ENCODE results near the gene SNHG17. TPM values are rescaled to one million over a fixed set of nuclear protein-coding genes. Genes with fewer than 3 reads are reported as not detected.
"Not testable (repeated sequence)": the region's sequence is repeated elsewhere in the genome, so short reads cannot be mapped to it uniquely, and the experiment has no call there.

The SNHG17 gene
- total and polyA plus RNA-seq, 4 donors: 10.2 to 32.3 (median 19.8) TPM

DNA sequence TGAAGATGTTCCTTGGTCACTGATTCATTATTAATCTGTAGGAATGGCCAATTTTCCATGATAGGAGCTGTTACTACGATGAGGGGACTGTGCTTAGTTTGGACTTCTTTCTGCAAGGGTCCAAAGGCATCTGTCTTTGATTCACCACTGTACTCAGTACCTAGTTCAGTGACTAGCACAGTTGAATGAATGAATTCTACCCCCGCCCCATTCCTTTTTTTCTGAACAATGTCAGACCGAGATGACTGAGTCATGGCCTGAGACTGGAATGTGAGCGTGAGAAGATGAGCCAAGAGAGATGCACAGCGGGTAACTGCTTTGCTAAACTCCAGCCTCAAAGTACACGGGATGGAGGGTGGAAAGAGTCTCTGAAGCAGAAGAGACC, 419 bp upstream of the SNHG17 start:
- peaks cover 16% of the 10 kb centered on the region for H3K4me1 ChIP-seq (ENCODE audit: control insufficient read depth, insufficient read depth, low read length)
- H3K27ac ChIP-seq (ENCODE audit: low read depth, low read length): no peak overlapping the region
- H3K9me3 ChIP-seq (ENCODE audit: control insufficient read depth, insufficient read depth, low read length): no peaks in the 10 kb centered on the region
- H3K27me3 ChIP-seq (ENCODE audit: control insufficient read depth, insufficient read depth, low read length): no peaks in the 10 kb centered on the region
- no peak overlapping the region for H3K4me3 ChIP-seq (ENCODE audit: low read depth, low read length)
- H3K36me3 ChIP-seq (ENCODE audit: control insufficient read depth, insufficient read depth, low read length): peaks cover 38% of the 10 kb centered on the region
- 80% methylated on average over 2 of the region's 6 CpGs for WGBS (ENCODE audit: insufficient coverage)
- DNase-seq (ENCODE audit: low read depth in 4 of 6, low spot score in 6 of 6): no peak

DNA sequence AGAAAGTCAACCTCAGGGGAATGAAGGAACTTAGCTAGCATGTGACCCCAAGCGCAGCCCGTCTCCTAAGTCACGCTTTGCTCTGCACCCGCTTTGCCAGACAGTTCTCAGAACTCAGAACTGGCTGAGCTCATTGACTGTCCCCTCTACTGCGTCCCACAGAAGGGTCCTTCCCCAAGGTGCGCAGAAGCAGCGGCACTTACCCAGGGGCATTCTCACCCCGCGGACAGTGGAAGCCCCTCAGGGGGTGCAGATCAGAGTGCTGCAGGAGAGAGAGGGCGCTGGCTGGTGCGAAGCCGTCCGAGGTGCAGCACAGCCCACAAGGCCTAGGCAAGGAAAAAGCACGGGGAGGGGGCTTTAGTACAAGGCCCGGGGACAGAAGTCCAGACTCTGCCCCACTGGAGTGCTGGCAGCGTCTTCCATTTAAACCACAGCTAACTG, 807 bp downstream of the SNHG17 start:
- peak in 2 of 6 donors; percentile 14 to 25 for DNase-seq (ENCODE audit: low read depth in 4 of 6, low spot score in 6 of 6)
- Histone ChIP-seq H3K9me3 (ENCODE audit: control insufficient read depth, insufficient read depth, low read length) (no peaks in the 10 kb centered on the region), H3K36me3 (ENCODE audit: control insufficient read depth, insufficient read depth, low read length) (peaks cover 49% of the 10 kb centered on the region), H3K27me3 (ENCODE audit: control insufficient read depth, insufficient read depth, low read length) (no peaks in the 10 kb centered on the region), H3K27ac (ENCODE audit: low read depth, low read length) (peak overlapping the region; percentile 61), H3K4me1 (ENCODE audit: control insufficient read depth, insufficient read depth, low read length) (peaks cover 16% of the 10 kb centered on the region), H3K4me3 (ENCODE audit: low read depth, low read length) (peak overlapping the region; percentile 65)
- 4% methylated on average over 15 of the region's 16 CpGs for WGBS (ENCODE audit: insufficient coverage)

DNA sequence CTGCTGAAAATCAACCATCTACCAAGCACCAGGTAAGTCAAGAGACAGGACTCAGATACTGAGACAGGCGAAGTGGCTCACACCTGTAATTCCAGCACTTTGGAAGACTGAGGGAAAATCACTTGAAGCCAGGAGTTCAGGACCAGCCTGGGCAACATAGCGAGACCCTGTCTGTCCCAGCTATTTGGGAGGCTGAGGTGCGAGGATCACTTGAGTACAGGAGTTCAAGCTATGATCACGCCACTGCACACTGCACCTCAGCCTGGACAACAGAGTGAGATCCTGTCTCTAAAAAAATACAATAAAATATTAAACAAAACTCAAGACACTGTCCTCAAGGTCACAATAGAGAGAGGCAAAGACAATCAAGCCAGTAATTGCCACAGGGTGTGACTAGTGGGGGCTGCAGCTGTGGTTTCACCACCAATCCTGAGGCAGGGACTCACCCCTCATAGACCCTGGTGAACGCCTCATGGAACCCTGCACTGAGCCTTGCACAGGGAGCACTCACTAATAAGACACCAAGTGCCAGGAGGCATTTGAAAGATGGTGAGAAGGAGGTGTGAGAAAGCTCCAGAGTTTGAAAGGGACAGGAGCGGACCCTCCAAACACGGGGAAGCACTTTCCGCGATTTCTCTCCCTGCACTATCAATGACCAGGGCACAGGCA, 1.7 kb downstream of the SNHG17 start:
- WGBS (ENCODE audit: insufficient coverage): 94% methylated on average over 6 of the region's 9 CpGs
- Histone ChIP-seq H3K27me3 (ENCODE audit: control insufficient read depth, insufficient read depth, low read length) (no peaks in the 10 kb centered on the region), H3K9me3 (ENCODE audit: control insufficient read depth, insufficient read depth, low read length) (no peaks in the 10 kb centered on the region), H3K27ac (ENCODE audit: low read depth, low read length) (no peak overlapping the region), H3K36me3 (ENCODE audit: control insufficient read depth, insufficient read depth, low read length) (peaks cover 57% of the 10 kb centered on the region), H3K4me3 (ENCODE audit: low read depth, low read length) (no peak overlapping the region), H3K4me1 (ENCODE audit: control insufficient read depth, insufficient read depth, low read length) (peaks cover 16% of the 10 kb centered on the region)
- DNase-seq (ENCODE audit: low read depth in 4 of 6, low spot score in 6 of 6): no peak

DNA sequence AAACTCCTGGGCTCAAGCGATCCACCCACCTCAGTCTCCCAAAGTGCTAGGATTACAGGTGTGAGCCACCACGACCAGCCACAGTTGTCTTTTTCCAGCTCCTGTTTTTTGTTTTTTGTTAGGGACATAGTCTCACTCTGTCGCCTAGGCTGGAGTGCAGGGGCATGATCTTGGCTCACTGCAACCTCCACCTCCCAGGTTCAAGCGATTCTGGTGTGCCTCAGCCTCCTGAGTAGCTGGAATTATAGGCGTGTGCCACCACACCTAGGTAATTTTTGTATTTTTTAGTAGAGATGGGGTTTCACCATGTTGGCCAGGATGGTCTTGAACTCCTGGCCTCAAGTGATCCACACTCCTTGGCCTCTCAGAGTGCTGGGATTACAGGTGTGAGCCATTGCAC, 2.3 kb downstream of the SNHG17 start:
- not testable (repeated sequence) for H3K27me3 ChIP-seq (ENCODE audit: control insufficient read depth, insufficient read depth, low read length); H3K9me3 ChIP-seq (ENCODE audit: control insufficient read depth, insufficient read depth, low read length); DNase-seq (ENCODE audit: low read depth in 4 of 6, low spot score in 6 of 6); H3K4me3 ChIP-seq (ENCODE audit: low read depth, low read length); H3K27ac ChIP-seq (ENCODE audit: low read depth, low read length)
- Histone ChIP-seq H3K36me3 (ENCODE audit: control insufficient read depth, insufficient read depth, low read length) (peaks cover 63% of the 10 kb centered on the region), H3K4me1 (ENCODE audit: control insufficient read depth, insufficient read depth, low read length) (peaks cover 16% of the 10 kb centered on the region)
- WGBS (ENCODE audit: insufficient coverage): 100% methylated on average over 2 of the region's 5 CpGs

DNA sequence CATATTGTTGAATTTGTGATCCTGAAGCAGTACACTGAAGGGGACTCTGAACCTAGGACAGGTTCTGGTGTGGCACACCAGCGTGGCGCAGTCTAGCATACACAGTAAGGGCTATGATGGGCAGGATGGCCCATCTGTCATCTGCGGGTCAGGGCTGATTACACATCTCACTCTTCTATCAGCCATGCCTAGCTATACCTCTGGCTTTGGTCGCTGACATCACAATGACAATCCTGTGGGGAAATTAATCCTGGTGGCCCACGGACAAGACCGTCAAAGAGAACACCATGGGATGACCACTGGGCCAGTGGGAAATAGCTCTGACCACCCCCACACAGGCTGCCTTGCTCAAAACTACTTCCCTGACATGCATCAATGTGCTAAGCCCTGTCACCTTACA, 2.8 kb downstream of the SNHG17 start:
- Histone ChIP-seq H3K4me3 (ENCODE audit: low read depth, low read length) (no peak overlapping the region), H3K4me1 (ENCODE audit: control insufficient read depth, insufficient read depth, low read length) (peaks cover 16% of the 10 kb centered on the region), H3K36me3 (ENCODE audit: control insufficient read depth, insufficient read depth, low read length) (peaks cover 68% of the 10 kb centered on the region), H3K27ac (ENCODE audit: low read depth, low read length) (no peak overlapping the region), H3K27me3 (ENCODE audit: control insufficient read depth, insufficient read depth, low read length) (no peaks in the 10 kb centered on the region), H3K9me3 (ENCODE audit: control insufficient read depth, insufficient read depth, low read length) (no peaks in the 10 kb centered on the region)
- DNase-seq (ENCODE audit: low read depth in 4 of 6, low spot score in 6 of 6): no peak
- WGBS (ENCODE audit: insufficient coverage): 97% methylated on average over 5 of the region's 6 CpGs

DNA sequence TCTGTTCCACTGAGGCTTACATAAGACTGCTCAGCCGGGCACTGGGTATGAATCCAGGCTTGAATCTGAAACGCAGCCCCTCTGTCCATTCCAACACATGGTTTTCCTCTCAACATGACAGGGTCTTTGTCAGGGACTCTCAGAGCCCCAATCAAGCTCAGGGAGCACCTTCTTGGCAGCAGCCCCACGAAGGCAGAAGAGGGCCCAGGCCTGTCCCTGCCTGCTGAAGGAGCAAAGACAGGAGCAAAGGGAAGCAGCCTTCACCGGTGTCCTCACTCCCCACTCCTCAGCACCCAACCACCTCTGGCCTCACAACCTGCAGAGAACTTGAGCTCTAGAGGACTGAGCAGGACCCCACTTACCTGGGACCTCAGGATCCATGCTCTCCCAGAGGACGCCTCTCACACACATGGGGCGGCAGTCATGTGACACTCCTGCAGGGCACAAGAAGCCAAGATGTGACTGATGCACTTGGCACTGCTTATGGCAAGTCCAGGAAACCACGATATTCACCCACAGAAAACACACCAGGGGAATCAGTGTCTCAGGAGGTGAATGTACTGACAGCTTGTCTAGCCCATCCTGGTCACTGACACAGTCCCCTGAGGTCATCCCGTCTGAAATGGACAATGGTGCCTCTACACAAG, 4.3 kb downstream of the SNHG17 start:
- no peak overlapping the region for H3K4me3 ChIP-seq (ENCODE audit: low read depth, low read length)
- H3K4me1 ChIP-seq (ENCODE audit: control insufficient read depth, insufficient read depth, low read length): peaks cover 16% of the 10 kb centered on the region
- H3K36me3 ChIP-seq (ENCODE audit: control insufficient read depth, insufficient read depth, low read length): peaks cover 83% of the 10 kb centered on the region
- 88% methylated on average over 7 of the region's 8 CpGs for WGBS (ENCODE audit: insufficient coverage)
- H3K27ac ChIP-seq (ENCODE audit: low read depth, low read length): no peak overlapping the region
- no peaks in the 10 kb centered on the region for H3K27me3 ChIP-seq (ENCODE audit: control insufficient read depth, insufficient read depth, low read length)
- H3K9me3 ChIP-seq (ENCODE audit: control insufficient read depth, insufficient read depth, low read length): no peaks in the 10 kb centered on the region
- no peak for DNase-seq (ENCODE audit: low read depth in 4 of 6, low spot score in 6 of 6)

DNA sequence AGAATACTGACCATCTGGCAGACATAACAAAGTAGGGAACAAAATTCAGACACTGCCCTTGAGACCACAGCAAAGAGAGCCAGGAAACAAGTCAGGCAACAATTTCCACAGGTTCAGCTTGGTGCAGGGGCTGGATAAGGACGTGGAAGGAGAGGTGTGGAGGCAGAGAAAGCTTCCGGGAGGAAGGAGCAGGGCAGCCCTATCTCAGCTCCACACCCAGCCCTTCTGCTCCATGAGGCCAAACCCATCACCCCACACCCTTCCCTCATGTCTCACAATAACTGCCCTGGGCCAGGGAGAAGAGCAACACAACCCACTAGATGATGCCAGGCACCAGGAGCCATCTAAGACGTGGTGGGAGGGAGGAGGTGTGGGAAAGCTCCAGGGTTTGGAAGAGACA, 5.8 kb downstream of the SNHG17 start:
- no peaks in the 10 kb centered on the region for H3K9me3 ChIP-seq (ENCODE audit: control insufficient read depth, insufficient read depth, low read length)
- H3K27ac ChIP-seq (ENCODE audit: low read depth, low read length): no peak overlapping the region
- peaks cover 95% of the 10 kb centered on the region for H3K36me3 ChIP-seq (ENCODE audit: control insufficient read depth, insufficient read depth, low read length)
- DNase-seq (ENCODE audit: low read depth in 4 of 6, low spot score in 6 of 6): no peak
- no peak overlapping the region for H3K4me3 ChIP-seq (ENCODE audit: low read depth, low read length)
- H3K4me1 ChIP-seq (ENCODE audit: control insufficient read depth, insufficient read depth, low read length): peaks cover 10% of the 10 kb centered on the region
- H3K27me3 ChIP-seq (ENCODE audit: control insufficient read depth, insufficient read depth, low read length): no peaks in the 10 kb centered on the region
- WGBS (ENCODE audit: insufficient coverage): 100% methylated on average over 1 of the region's 3 CpGs

DNA sequence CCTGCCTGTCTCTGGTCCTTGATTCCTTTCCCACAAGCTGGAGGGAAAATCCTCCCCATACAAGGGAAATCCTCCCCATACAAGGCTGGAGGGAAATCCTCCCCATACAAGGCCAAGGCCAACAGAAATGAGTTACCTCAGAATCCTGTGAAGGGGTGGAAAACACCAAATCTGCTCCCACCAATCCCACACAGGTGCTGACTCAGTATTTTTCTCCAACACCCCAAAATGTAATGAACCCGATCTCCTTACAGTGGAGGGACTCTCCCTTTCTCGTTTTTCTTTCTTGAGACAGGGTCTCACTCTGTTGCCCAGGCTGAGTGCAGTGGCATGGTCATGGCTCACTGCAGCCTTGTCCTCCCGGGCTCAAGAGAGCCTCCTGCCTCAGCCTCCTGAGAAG, 6.3 kb downstream of the SNHG17 start:
- Histone ChIP-seq H3K27me3 (ENCODE audit: control insufficient read depth, insufficient read depth, low read length) (no peaks in the 10 kb centered on the region), H3K36me3 (ENCODE audit: control insufficient read depth, insufficient read depth, low read length) (peaks cover 97% of the 10 kb centered on the region), H3K4me3 (ENCODE audit: low read depth, low read length) (no peak overlapping the region), H3K27ac (ENCODE audit: low read depth, low read length) (no peak overlapping the region), H3K9me3 (ENCODE audit: control insufficient read depth, insufficient read depth, low read length) (no peaks in the 10 kb centered on the region), H3K4me1 (ENCODE audit: control insufficient read depth, insufficient read depth, low read length) (peaks cover 5% of the 10 kb centered on the region)
- DNase-seq (ENCODE audit: low read depth in 4 of 6, low spot score in 6 of 6): no peak
- WGBS (ENCODE audit: insufficient coverage): 97% methylated on average over 3 of the region's 3 CpGs

DNA sequence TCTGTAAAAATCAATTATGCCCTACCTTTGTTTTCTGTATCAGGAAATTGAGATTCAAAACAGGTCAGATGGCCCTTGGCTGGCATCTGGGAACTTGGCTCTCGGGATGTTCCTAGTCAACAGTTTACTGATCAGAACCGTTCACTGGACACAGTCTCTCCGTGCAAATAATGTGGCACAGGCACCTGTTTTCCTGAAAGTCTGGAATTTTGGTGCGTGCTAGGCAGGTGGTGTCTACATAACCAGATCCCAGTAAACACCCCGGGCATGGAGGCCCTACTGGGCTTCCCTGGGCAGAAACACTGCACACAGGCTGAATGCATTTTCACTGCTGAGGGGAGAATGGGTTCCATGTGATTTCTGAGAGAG, 7.5 kb downstream of the SNHG17 start:
- DNase-seq (ENCODE audit: low read depth in 4 of 6, low spot score in 6 of 6): no peak
- H3K27ac ChIP-seq (ENCODE audit: low read depth, low read length): no peak overlapping the region
- WGBS (ENCODE audit: insufficient coverage): 92% methylated on average over 3 of the region's 5 CpGs
- H3K27me3 ChIP-seq (ENCODE audit: control insufficient read depth, insufficient read depth, low read length): no peaks in the 10 kb centered on the region
- H3K4me3 ChIP-seq (ENCODE audit: low read depth, low read length): no peak overlapping the region
- peaks cover 97% of the 10 kb centered on the region for H3K36me3 ChIP-seq (ENCODE audit: control insufficient read depth, insufficient read depth, low read length)
- H3K9me3 ChIP-seq (ENCODE audit: control insufficient read depth, insufficient read depth, low read length): no peaks in the 10 kb centered on the region
- no peaks in the 10 kb centered on the region for H3K4me1 ChIP-seq (ENCODE audit: control insufficient read depth, insufficient read depth, low read length)
